Neuronal stem cell (in vitro differentiated cells): ENCODE data around the gene RYR1.

Source experiments
- DNase-seq: peaks from one replicate; pipeline ENCODE4 v3.0.0-alpha.2; 2013; ENCODE audit warnings: low spot score
- H2AFZ ChIP-seq: one replicate; pipeline ENCODE4 v1.6.1; 2013; ENCODE audit warnings: mild to moderate bottlenecking, low read length, inconsistent platforms
- H2AK5ac ChIP-seq: 2 replicates; pipeline ENCODE4 v1.6.1; 2013; ENCODE audit warnings: low read depth, mild to moderate bottlenecking, inconsistent platforms, low read length, moderate library complexity, mixed read lengths
- H2BK120ac ChIP-seq: 2 replicates; pipeline ENCODE4 v1.6.1; 2013; ENCODE audit warnings: low read depth, mild to moderate bottlenecking, inconsistent platforms, low read length, moderate library complexity, mixed read lengths
- H2BK12ac ChIP-seq: one replicate; pipeline ENCODE4 v1.6.1; 2013; ENCODE audit warnings: low read length, inconsistent platforms
- H2BK15ac ChIP-seq: 2 replicates; pipeline ENCODE4 v1.6.1; 2013; ENCODE audit warnings: mild to moderate bottlenecking, low read length, inconsistent platforms, mixed read lengths
- H2BK5ac ChIP-seq: one replicate; pipeline ENCODE4 v1.6.1; 2013; ENCODE audit warnings: inconsistent platforms, mild to moderate bottlenecking, low read length, moderate library complexity
- H3K14ac ChIP-seq: one replicate; pipeline ENCODE4 v1.6.1; 2013; ENCODE audit warnings: low read length, inconsistent platforms
- H3K18ac ChIP-seq: 2 replicates; pipeline ENCODE4 v1.6.1; 2013; ENCODE audit warnings: low read length, inconsistent platforms
- H3K23ac ChIP-seq: 2 replicates; pipeline ENCODE4 v1.6.1; 2013; ENCODE audit warnings: low read depth, mild to moderate bottlenecking, mixed read lengths, low read length, inconsistent platforms; ENCODE audit not compliant: poor library complexity
- H3K27ac ChIP-seq: replicated peaks from 3 replicates; pipeline ENCODE4 v1.5.1; 2013; ENCODE audit warnings: low read length, inconsistent platforms
- H3K27me3 ChIP-seq, 3 experiments: 2 replicates each; pipeline ENCODE4 v1.6.1; 2013; ENCODE audit warnings: low read length in 3 of 3, mild to moderate bottlenecking in 2 of 3, inconsistent platforms in 1 of 3, low read depth in 1 of 3, mixed read lengths in 1 of 3, moderate library complexity in 1 of 3; ENCODE audit not compliant: control insufficient read depth in 3 of 3, insufficient read depth in 3 of 3
- H3K36me3 ChIP-seq, 2 donors: replicated peaks in 1 of 2; 2 replicates each; pipeline ENCODE4 v1.6.1; 2013; ENCODE audit warnings: low read length in 2 of 2; ENCODE audit not compliant: control insufficient read depth in 2 of 2, insufficient read depth in 2 of 2
- H3K4ac ChIP-seq: 2 replicates; pipeline ENCODE4 v1.6.1; 2013; ENCODE audit warnings: inconsistent platforms, mild to moderate bottlenecking, low read length, moderate library complexity
- H3K4me1 ChIP-seq, 2 donors: 1 replicate in 1 of 2; 2 replicates in 1 of 2; pipeline ENCODE4 v1.6.1; 2013; ENCODE audit warnings: low read length in 2 of 2, low read depth in 1 of 2; ENCODE audit not compliant: control insufficient read depth in 2 of 2, insufficient read depth in 1 of 2
- H3K4me2 ChIP-seq: one replicate; pipeline ENCODE4 v1.6.1; 2013; ENCODE audit warnings: mild to moderate bottlenecking, low read length, inconsistent platforms; ENCODE audit not compliant: insufficient read depth, poor library complexity, severe bottlenecking
- H3K4me3 ChIP-seq, 2 donors: 2 replicates each; pipeline ENCODE4 v1.5.1; 2013; ENCODE audit warnings: low read length in 2 of 2, mild to moderate bottlenecking in 2 of 2, inconsistent platforms in 1 of 2, moderate library complexity in 1 of 2
- H3K79me1 ChIP-seq: one replicate; pipeline ENCODE4 v1.6.1; 2013; ENCODE audit warnings: low read depth, mild to moderate bottlenecking, inconsistent platforms, low read length, moderate library complexity
- H3K9ac ChIP-seq: one replicate; pipeline ENCODE4 v1.6.1; 2013; ENCODE audit warnings: mild to moderate bottlenecking, low read depth, low read length, inconsistent platforms; ENCODE audit not compliant: poor library complexity
- H3K9me3 ChIP-seq, 2 donors: replicated peaks in 1 of 2; 2 replicates each; pipeline versions ENCODE3 to v1.6.1; 2013; ENCODE audit warnings: low read length in 2 of 2, mild to moderate bottlenecking in 2 of 2, inconsistent platforms in 1 of 2, low read depth in 1 of 2, mixed read lengths in 1 of 2, moderate library complexity in 1 of 2; ENCODE audit not compliant: control insufficient read depth in 2 of 2, insufficient read depth in 1 of 2
- H4K8ac ChIP-seq: one replicate; pipeline ENCODE4 v1.6.1; 2013; ENCODE audit warnings: low read depth, mild to moderate bottlenecking, inconsistent platforms, low read length, moderate library complexity
- H4K91ac ChIP-seq: one replicate; pipeline ENCODE4 v1.6.1; 2013; ENCODE audit warnings: low read length, low read depth, mild to moderate bottlenecking, inconsistent platforms; ENCODE audit not compliant: poor library complexity
- WGBS, 2 donors: extraction: QIAGEN DNeasy Blood & Tissue Kit; methylation state at CpG; one replicate each; pipeline ENCODE4 v1.1.7; 2013; ENCODE audit warnings: missing lambda C conversion rate in 2 of 2, mixed read lengths in 1 of 2; ENCODE audit not compliant: insufficient read length in 2 of 2, insufficient replicate concordance in 1 of 2; ENCODE audit errors: extremely low coverage in 2 of 2; 5-methylcytosine and 5-hydroxymethylcytosine counted together

The RYR1 gene

GRCh38 chr19:38399081-38399480, 34.4 kb upstream of the RYR1 start:
- Histone ChIP-seq H3K9ac (no peak overlapping the region), H2BK12ac (no peak overlapping the region), H3K18ac (peak overlapping the region; percentile 44), H3K4me3 (no peak overlapping the region), H3K36me3 (peaks cover 3 to 19% of the 10 kb centered on the region in 2 donors), H3K4ac (no peak overlapping the region), H4K91ac (no peak overlapping the region), H2BK120ac (no peak overlapping the region), H2AFZ (no peak overlapping the region), H2AK5ac (no peak overlapping the region), H3K27me3 (peaks cover 0 to 7% (median 0%) of the 10 kb centered on the region in 3 experiments), H3K27ac (no peak overlapping the region), H4K8ac (no peak overlapping the region), H3K4me2 (no peak overlapping the region), H3K4me1 (peaks cover 0 to 2% of the 10 kb centered on the region in 2 donors), H2BK15ac (no peak overlapping the region), H3K14ac (no peak overlapping the region), H3K23ac (no peak overlapping the region), H3K79me1 (no peaks in the 10 kb centered on the region), H2BK5ac (no peak overlapping the region), H3K9me3 (peaks cover 0 to 4% of the 10 kb centered on the region in 2 donors)
- no CpG with 5 or more reads among the region's 9 CpGs for WGBS, 2 donors
- no peak for DNase-seq

- WGBS, 2 donors, result no CpG with 5 or more reads among the region's 1 CpG
- Histone ChIP-seq H2BK120ac (no peak overlapping the region), H4K91ac (no peak overlapping the region), H3K27ac (no peak overlapping the region), H3K4me2 (no peak overlapping the region), H3K79me1 (no peaks in the 10 kb centered on the region), H3K36me3 (peaks cover 0 to 14% of the 10 kb centered on the region in 2 donors), H4K8ac (no peak overlapping the region), H3K9ac (no peak overlapping the region), H3K4ac (no peak overlapping the region), H3K23ac (no peak overlapping the region), H2BK5ac (no peak overlapping the region), H2AFZ (no peak overlapping the region), H2AK5ac (no peak overlapping the region), H3K14ac (no peak overlapping the region), H2BK12ac (no peak overlapping the region), H3K27me3 (peaks cover 0 to 9% (median 0%) of the 10 kb centered on the region in 3 experiments), H3K18ac (no peak overlapping the region), H3K4me3 (no peak overlapping the region), H3K9me3 (peaks cover 0 to 4% of the 10 kb centered on the region in 2 donors), H3K4me1 (peaks cover 0 to 2% of the 10 kb centered on the region in 2 donors), H2BK15ac (no peak overlapping the region)
- DNase-seq, result no peak
Measured at GRCh38 chr19:38399537-38399936, 34.0 kb upstream of the RYR1 start.

- Histone ChIP-seq H3K4me1 (peaks cover 0 to 2% of the 10 kb centered on the region in 2 donors), H4K8ac (no peak overlapping the region), H3K9ac (no peak overlapping the region), H3K4me2 (no peak overlapping the region), H4K91ac (no peak overlapping the region), H2BK5ac (no peak overlapping the region), H2BK120ac (no peak overlapping the region), H3K36me3 (peaks cover 0 to 8% of the 10 kb centered on the region in 2 donors), H2AFZ (no peak overlapping the region), H3K14ac (no peak overlapping the region), H3K9me3 (peaks cover 0 to 4% of the 10 kb centered on the region in 2 donors), H3K23ac (no peak overlapping the region), H3K79me1 (no peaks in the 10 kb centered on the region), H2AK5ac (no peak overlapping the region), H3K27ac (no peak overlapping the region), H2BK12ac (no peak overlapping the region), H3K18ac (no peak overlapping the region), H2BK15ac (no peak overlapping the region), H3K27me3 (peaks cover 0 to 9% (median 0%) of the 10 kb centered on the region in 3 experiments), H3K4ac (no peak overlapping the region), H3K4me3 (no peak overlapping the region)
- no peak for DNase-seq
- WGBS, 2 donors, result no CpG with 5 or more reads among the region's 5 CpGs
Measured at GRCh38 chr19:38400361-38400760, 33.1 kb upstream of the RYR1 start.

GRCh38 chr19:38401148-38401547, 32.3 kb upstream of the RYR1 start:
- Histone ChIP-seq H3K27ac (no peak overlapping the region), H3K4ac (no peak overlapping the region), H2AFZ (no peak overlapping the region)

More at GRCh38 chr19:38401148-38401547, 32.3 kb upstream of the RYR1 start:
- Histone ChIP-seq H3K14ac (no peak overlapping the region), H3K4me1 (peaks cover 0 to 2% of the 10 kb centered on the region in 2 donors), H2AK5ac (no peak overlapping the region), H2BK15ac (no peak overlapping the region), H4K8ac (no peak overlapping the region), H3K18ac (no peak overlapping the region), H3K27me3 (peaks cover 0 to 9% (median 0%) of the 10 kb centered on the region in 3 experiments), H2BK12ac (no peak overlapping the region), H4K91ac (no peak overlapping the region), H3K9me3 (no peaks in the 10 kb centered on the region), H3K4me2 (no peak overlapping the region), H3K23ac (no peak overlapping the region), H3K4me3 (no peak overlapping the region), H3K36me3 (peaks cover 0 to 8% of the 10 kb centered on the region in 2 donors), H2BK120ac (no peak overlapping the region), H3K9ac (no peak overlapping the region), H3K79me1 (no peaks in the 10 kb centered on the region), H2BK5ac (no peak overlapping the region)
- no peak for DNase-seq
- WGBS, 2 donors, result no CpG with 5 or more reads among the region's 3 CpGs
